NB4 (cell line): ENCODE data around the gene SDK2.
A peak's percentile ranks its signal among the peaks of the same experiment; 100 is the strongest.

Source experiments
- DNase-seq: peaks from one replicate; pipeline ENCODE4 v3.0.0; 2010; ENCODE audit warnings: low read depth
- H3K4me3 ChIP-seq: one replicate; pipeline ENCODE4 v1.5.1; 2011; ENCODE audit warnings: mild to moderate bottlenecking, low read depth, low read length, moderate library complexity
- CTCF ChIP-seq: IDR thresholded peaks from one replicate; pipeline ENCODE4 v1.5.1; 2012; ENCODE audit warnings: low read depth, low read length
- MAX ChIP-seq: IDR thresholded peaks from 2 replicates; pipeline ENCODE4 v1.6.1; 2011; ENCODE audit warnings: low read depth, low read length
- MYC ChIP-seq: IDR thresholded peaks from 2 replicates; pipeline ENCODE4 v1.6.1; 2011; ENCODE audit warnings: low read depth, low read length
- POLR2A ChIP-seq: IDR thresholded peaks from 2 replicates; pipeline ENCODE4 v1.6.1; 2011; ENCODE audit warnings: mild to moderate bottlenecking; ENCODE audit not compliant: insufficient read length; ENCODE audit errors: extremely low read depth

Gene SDK2

GRCh38 chr17:73343739-73344454 lies 300.3 kb downstream of the SDK2 start:
- no peak for DNase-seq
- H3K4me3 ChIP-seq = no peak overlapping the region
- TF ChIP-seq POLR2A (no peak), MYC (no peak), MAX (no peak), CTCF (no peak)

GRCh38 chr17:73343168-73343634 lies 301.0 kb downstream of the SDK2 start:
- H3K4me3 ChIP-seq = no peak overlapping the region
- no peak for TF ChIP-seq CTCF
- TF ChIP-seq POLR2A = no peak
- no peak for TF ChIP-seq MAX
- no peak for TF ChIP-seq MYC
- DNase-seq = no peak

- no peak overlapping the region for H3K4me3 ChIP-seq
- TF ChIP-seq POLR2A (no peak), MYC (no peak), MAX (no peak), CTCF (peak; percentile 4)
- peak; percentile 48 for DNase-seq
These were observed 301.6 kb downstream of the SDK2 start for GRCh38 chr17:73342541-73343167.

- no peak overlapping the region for H3K4me3 ChIP-seq
- peak; percentile 76 for DNase-seq
- TF ChIP-seq POLR2A (no peak), MYC (no peak), MAX (no peak), CTCF (no peak)
These were observed 302.2 kb downstream of the SDK2 start for GRCh38 chr17:73342050-73342522.

GRCh38 chr17:73341350-73342049 lies 302.7 kb downstream of the SDK2 start:
- no peak for DNase-seq
- H3K4me3 ChIP-seq = no peak overlapping the region
- TF ChIP-seq POLR2A = no peak
- TF ChIP-seq CTCF = no peak
- no peak for TF ChIP-seq MYC
- TF ChIP-seq MAX = no peak
